ENCODE results near the gene CCDC85C.
A peak's percentile ranks its signal among the peaks of the same experiment; 100 is the strongest.

The CCDC85C gene

GRCh38 chr14:99509871-99510555, 94.0 kb downstream of the CCDC85C start:
- no peak for DNase-seq (ENCODE audit: low read depth)

GRCh38 chr14:99508896-99509629, 94.9 kb downstream of the CCDC85C start:
- DNase-seq (ENCODE audit: low read depth), result no peak

GRCh38 chr14:99507860-99508640, 96.0 kb downstream of the CCDC85C start:
- no peak for DNase-seq (ENCODE audit: low read depth)

- no peak for DNase-seq (ENCODE audit: low read depth)
These were observed 97.7 kb downstream of the CCDC85C start for GRCh38 chr14:99506276-99506675.

- no peak for DNase-seq (ENCODE audit: low read depth)
These were observed 98.9 kb downstream of the CCDC85C start for GRCh38 chr14:99505089-99505488.

GRCh38 chr14:99503848-99504453, 100.1 kb downstream of the CCDC85C start:
- no peak for DNase-seq (ENCODE audit: low read depth)

- DNase-seq (ENCODE audit: low read depth), result no peak
These were observed 101.0 kb downstream of the CCDC85C start for GRCh38 chr14:99502989-99503421.

- no peak for DNase-seq (ENCODE audit: low read depth)
These were observed 106.1 kb downstream of the CCDC85C start for GRCh38 chr14:99497894-99498293.

- DNase-seq (ENCODE audit: low read depth), result no peak
These were observed 106.7 kb downstream of the CCDC85C start for GRCh38 chr14:99497341-99497740.

- no peak for DNase-seq (ENCODE audit: low read depth)
These were observed 119.9 kb downstream of the CCDC85C start for GRCh38 chr14:99484106-99484505.

- no peak for DNase-seq (ENCODE audit: low read depth)
These were observed 122.3 kb downstream of the CCDC85C start for GRCh38 chr14:99481745-99482099.

- peak; percentile 99 for DNase-seq (ENCODE audit: low read depth)
These were observed 122.9 kb downstream of the CCDC85C start, which contains the start of gene CCNK for GRCh38 chr14:99480917-99481744. Gene CCNK (plus strand): TSS chr14:99481409. CDS start chr14:99492678, 11,269 bp downstream.

- peak; percentile 26 for DNase-seq (ENCODE audit: low read depth)
These were observed 123.8 kb downstream of the CCDC85C start, which contains the start of gene SETD3 for GRCh38 chr14:99479906-99480869. Gene SETD3 (minus strand): TSS chr14:99480859. CDS start chr14:99465805, 15,054 bp downstream.

- DNase-seq (ENCODE audit: low read depth), result no peak
These were observed 124.7 kb downstream of the CCDC85C start for GRCh38 chr14:99479160-99479905.

GRCh38 chr14:99478128-99478527, 125.9 kb downstream of the CCDC85C start:
- DNase-seq (ENCODE audit: low read depth), result no peak

GRCh38 chr14:99476864-99477263, 127.1 kb downstream of the CCDC85C start:
- no peak for DNase-seq (ENCODE audit: low read depth)

GRCh38 chr14:99475660-99476059, 128.3 kb downstream of the CCDC85C start:
- DNase-seq (ENCODE audit: low read depth), result no peak

- DNase-seq (ENCODE audit: low read depth), result no peak
These were observed 128.8 kb downstream of the CCDC85C start for GRCh38 chr14:99475179-99475578.

- DNase-seq (ENCODE audit: low read depth), result no peak
These were observed 130.5 kb downstream of the CCDC85C start for GRCh38 chr14:99473458-99473857.
